Transverse colon (tissue), 4 donors: ENCODE results near the gene PCYT1A. TPM values are rescaled to one million over a fixed set of nuclear protein-coding genes. Genes with fewer than 3 reads are reported as not detected.

ENCODE experiments used
- DNase-seq: peaks from one replicate; pipeline ENCODE4 v3.0.0-alpha.2; 2019
- H3K27ac ChIP-seq, 4 donors: fragments of 200-600 bp; sonication (generic); 2 replicates each; pipeline ENCODE4 v1.5.1; 2016 to 2018; ENCODE audit warnings: inconsistent platforms in 4 of 4
- H3K27me3 ChIP-seq: fragments of 200-600 bp; sonication (generic); 2 replicates; pipeline ENCODE4 v1.5.1; 2017; ENCODE audit warnings: inconsistent platforms
- H3K36me3 ChIP-seq, 4 donors: fragments of 200-600 bp; sonication (generic); 2 replicates each; pipeline ENCODE4 v1.5.1; 2017 to 2019; ENCODE audit warnings: inconsistent platforms in 4 of 4
- H3K4me1 ChIP-seq, 4 donors: fragments of 200-600 bp; sonication (generic); 2 replicates each; pipeline ENCODE4 v1.5.1; 2017 to 2020; ENCODE audit warnings: inconsistent platforms in 4 of 4
- H3K4me3 ChIP-seq, 4 donors: fragments of 200-600 bp; sonication (generic); 1 replicate in 1 of 4; 2 replicates in 3 of 4; pipeline versions ENCODE4 v1.5.1 to v1.6.1; 2017 to 2019; ENCODE audit warnings: inconsistent platforms in 4 of 4
- H3K9me3 ChIP-seq, 2 donors: fragments of 200-600 bp; sonication (generic); 2 replicates each; pipeline ENCODE4 v1.5.1; 2017 to 2019; ENCODE audit warnings: inconsistent platforms in 2 of 2
- CTCF ChIP-seq, 5 experiments: fragments of 200-600 bp in 3 of 5; fragments of 450-650 bp in 2 of 5; sonication (generic) in 3 of 5; IDR thresholded peaks; 1 replicate in 2 of 5; 2 replicates in 3 of 5; pipeline ENCODE4 v1.5.1; 2016 to 2017; ENCODE audit warnings: antibody characterized with exemption in 5 of 5, inconsistent platforms in 3 of 5, mild to moderate bottlenecking in 2 of 5, moderate library complexity in 1 of 5
- EP300 ChIP-seq: sonication (generic); formaldehyde crosslinking; IDR thresholded peaks from one replicate; pipeline ENCODE4 v1.6.1; 2017; ENCODE audit warnings: antibody characterized with exemption, low read depth
- POLR2A ChIP-seq: fragments of 450-650 bp; IDR thresholded peaks from one replicate; pipeline ENCODE4 v1.6.1; 2016; ENCODE audit warnings: antibody characterized with exemption, mild to moderate bottlenecking, moderate library complexity
- POLR2AphosphoS5 ChIP-seq, 3 donors: sonication (generic); formaldehyde crosslinking; IDR thresholded peaks; one replicate each; pipeline ENCODE4 v1.6.1; 2016; ENCODE audit warnings: antibody characterized with exemption in 3 of 3
- WGBS, 2 donors: methylation state at CpG; one replicate each; pipeline ENCODE4 v1.1.5; 2018; ENCODE audit warnings: low coverage in 1 of 2; 5-methylcytosine and 5-hydroxymethylcytosine counted together
- in situ Hi-C, 4 donors: fragments of 200-750 bp; cut with MboI; loops; one replicate each; pipeline versions ENCODE4 v1.15.0 to v1.15.1; 2017; ENCODE audit warnings: low sequenced_read_pairs in 3 of 4, low pct_ligation_motif_present in 1 of 4, low pct_unique_long_range_greater_than_20kb in 1 of 4
- intact Hi-C: fragments of 100-400 bp; cut with DNase I; formaldehyde crosslinking; loops from one replicate; pipeline ENCODE4 v1.15.1; 2023; ENCODE audit warnings: low total_unique reads
- total RNA-seq, 4 donors: library from RNA; depleted of rRNA; stranded (reverse); fragments of >200 nt; gene quantifications; one replicate each; pipeline ENCODE4 v1.1.0, GENCODE V29; 2016

The PCYT1A gene
- total RNA-seq, 4 donors from 2014 or later = 50.1 to 104 (median 76.2) TPM

GRCh38 chr3:196216089-196216564, 71.4 kb downstream of the PCYT1A start, which contains the start of gene SLC51A:
Gene SLC51A (plus strand): TSS chr3:196216534. CDS start chr3:196216713, 179 bp downstream.
- in situ Hi-C loops (loop anchor here in 1 of 4 donors (25.0 kb wide), 1 partner anchor 479 kb away; no protein-coding TSS in a partner anchor), intact Hi-C loops (no loop called here)
- peak; percentile 68 for DNase-seq
- TF ChIP-seq POLR2AphosphoS5 (IDR thresholded peaks at IDR 0.05) (peak in 1 of 3 donors; percentile 26), EP300 (no peak), CTCF (IDR thresholded peaks at IDR 0.05) (no peak), POLR2A (peak; percentile 24)
- Histone ChIP-seq H3K36me3 (no peaks in the 10 kb centered on the region), H3K9me3 (no peaks in the 10 kb centered on the region), H3K27me3 (no peaks in the 10 kb centered on the region), H3K4me3 (peak within 1 kb of the TSS in 3 of 4 donors; percentile 19 to 38 (median 22)), H3K27ac (peak within 1 kb of the TSS; percentile 2 to 43 (median 16)), H3K4me1 (peaks cover 0 to 30% (median 25%) of the 10 kb centered on the region in 4 donors)
- WGBS, 2 donors = 54% methylated on average over 15 of the region's 15 CpGs; no CpG with 5 or more reads in 1 of the 2 donors

GRCh38 chr3:196215493-196216020, 72.0 kb downstream of the PCYT1A start:
- TF ChIP-seq CTCF (IDR thresholded peaks at IDR 0.05) = no peak
- TF ChIP-seq POLR2A = no peak
- TF ChIP-seq EP300 = no peak
- no peak for TF ChIP-seq POLR2AphosphoS5 (IDR thresholded peaks at IDR 0.05)
- no peak for DNase-seq
- intact Hi-C loops = no loop called here
- Histone ChIP-seq H3K4me1 (peaks cover 0 to 30% (median 25%) of the 10 kb centered on the region in 4 donors), H3K27me3 (no peaks in the 10 kb centered on the region), H3K4me3 (no peak overlapping the region), H3K36me3 (no peaks in the 10 kb centered on the region), H3K27ac (peak overlapping the region in 2 of 4 donors; percentile 2 to 17), H3K9me3 (no peaks in the 10 kb centered on the region)
- 83 to 88% methylated on average over 3 to 10 of the region's 10 CpGs for WGBS, 2 donors
- in situ Hi-C loops = loop anchor here in 1 of 4 donors (25.0 kb wide), 1 partner anchor 478 kb away; no protein-coding TSS in a partner anchor

- H3K9me3 ChIP-seq = no peaks in the 10 kb centered on the region
- TF ChIP-seq POLR2A (no peak), CTCF (IDR thresholded peaks at IDR 0.05) (no peak), POLR2AphosphoS5 (IDR thresholded peaks at IDR 0.05) (no peak), EP300 (no peak)
- no peak overlapping the region for H3K4me3 ChIP-seq
- 84% methylated on average over 16 of the region's 16 CpGs; no CpG with 5 or more reads in 1 of the 2 donors for WGBS, 2 donors
- peak overlapping the region in 3 of 4 donors; percentile 2 to 33 (median 15) for H3K27ac ChIP-seq
- in situ Hi-C loops (loop anchor here in 1 of 4 donors (25.0 kb wide), 1 partner anchor 478 kb away; no protein-coding TSS in a partner anchor), intact Hi-C loops (no loop called here)
- no peaks in the 10 kb centered on the region for H3K36me3 ChIP-seq
- DNase-seq = peak; percentile 57
- peaks cover 0 to 27% (median 25%) of the 10 kb centered on the region in 4 donors for H3K4me1 ChIP-seq
- H3K27me3 ChIP-seq = no peaks in the 10 kb centered on the region
Measured at GRCh38 chr3:196214783-196215441, 72.6 kb downstream of the PCYT1A start.
